A673 (cell line): ENCODE data around the gene KCNK1. TPM values are rescaled to one million over a fixed set of nuclear protein-coding genes. Genes with fewer than 3 reads are reported as not detected.

Experiments used
- BruUV-seq: library from RNA; stranded (reverse); fragments of 400-500 nt; replicated peaks from 2 replicates; lab custom pipeline; 2021; lab: Mats Ljungman, UMichigan
- CTCF ChIA-PET: fragments of 300-600 bp; sonication (Branson Sonifier 250); formaldehyde crosslinking; loops from one replicate; lab custom pipeline; 2022; ENCODE audit warnings: antibody characterized with exemption; lab: Charles Lee
- POLR2A ChIA-PET: fragments of 300-600 bp; sonication (Branson Sonifier 250); formaldehyde crosslinking; loops from one replicate; lab custom pipeline; 2022; ENCODE audit warnings: antibody characterized with exemption; ENCODE audit not compliant: low non-redundant PET; lab: Charles Lee
- DNase-seq: peaks from one replicate; pipeline ENCODE4 v3.0.0-alpha.2; 2015; ENCODE audit warnings: low spot score
- H3K27ac ChIP-seq: fragments of 200-600 bp; sonication (generic); 2 replicates; pipeline ENCODE4 v1.5.1; 2016; ENCODE audit warnings: mixed run types, low read depth, mild to moderate bottlenecking, mixed read lengths, antibody characterized with exemption, low read length; ENCODE audit not compliant: poor library complexity, severe bottlenecking
- H3K27me3 ChIP-seq: fragments of 200-600 bp; sonication (generic); replicated peaks from 2 replicates; pipeline ENCODE4 v1.6.1; 2017; ENCODE audit warnings: mixed run types, low read depth, mild to moderate bottlenecking, mixed read lengths, antibody characterized with exemption, low read length; ENCODE audit not compliant: insufficient read depth, poor library complexity
- H3K36me3 ChIP-seq: fragments of 200-600 bp; sonication (generic); 2 replicates; pipeline ENCODE4 v1.6.1; 2016; ENCODE audit warnings: mixed run types, mild to moderate bottlenecking, mixed read lengths, antibody characterized with exemption, low read length; ENCODE audit not compliant: insufficient read depth, poor library complexity, severe bottlenecking
- H3K4me1 ChIP-seq: fragments of 200-600 bp; sonication (generic); 2 replicates; pipeline ENCODE4 v1.6.1; 2017; ENCODE audit warnings: mixed run types, mild to moderate bottlenecking, mixed read lengths, antibody characterized with exemption, low read length; ENCODE audit not compliant: insufficient read depth, poor library complexity, severe bottlenecking
- H3K4me3 ChIP-seq: fragments of 200-600 bp; sonication (generic); 2 replicates; pipeline ENCODE4 v1.5.1; 2016; ENCODE audit warnings: low read depth, mixed run types, mild to moderate bottlenecking, mixed read lengths, low read length; ENCODE audit not compliant: poor library complexity, severe bottlenecking
- H3K9me3 ChIP-seq: fragments of 200-600 bp; sonication (generic); 2 replicates; pipeline ENCODE4 v1.6.1; 2016; ENCODE audit warnings: mixed run types, low read depth, mild to moderate bottlenecking, mixed read lengths, antibody characterized with exemption, low read length; ENCODE audit not compliant: poor library complexity, severe bottlenecking
- EZH2 ChIP-seq: fragments of 200-600 bp; sonication (generic); IDR thresholded peaks from 2 replicates; pipeline ENCODE4 v1.6.1; 2017; ENCODE audit warnings: borderline replicate concordance, low read depth, mild to moderate bottlenecking, mixed read lengths, antibody characterized with exemption, low read length; ENCODE audit not compliant: poor library complexity, severe bottlenecking
- intact Hi-C: fragments of 100-400 bp; cut with micrococcal nuclease; formaldehyde crosslinking; loops from one replicate; pipeline ENCODE4 v1.10.0; 2022; ENCODE audit not compliant: unreplicated experiment
- total RNA-seq: library from RNA; stranded (reverse); gene quantifications from 2 replicates; pipeline ENCODE4 v1.2.3, GENCODE V29; 2021
- TF ChIP-seq, protein P1 (sequence below): fragments of 300-800, 200-600 bp; sonication (generic); conservative IDR thresholded peaks from 2 replicates; pipeline ENCODE4 v1.5.1; 2017; ENCODE audit warnings: low read depth, mild to moderate bottlenecking, antibody characterized with exemption, low read length, moderate library complexity, mixed read lengths

The KCNK1 gene
- total RNA-seq, 1 experiment from 2014 or later, result not detected

DNA sequence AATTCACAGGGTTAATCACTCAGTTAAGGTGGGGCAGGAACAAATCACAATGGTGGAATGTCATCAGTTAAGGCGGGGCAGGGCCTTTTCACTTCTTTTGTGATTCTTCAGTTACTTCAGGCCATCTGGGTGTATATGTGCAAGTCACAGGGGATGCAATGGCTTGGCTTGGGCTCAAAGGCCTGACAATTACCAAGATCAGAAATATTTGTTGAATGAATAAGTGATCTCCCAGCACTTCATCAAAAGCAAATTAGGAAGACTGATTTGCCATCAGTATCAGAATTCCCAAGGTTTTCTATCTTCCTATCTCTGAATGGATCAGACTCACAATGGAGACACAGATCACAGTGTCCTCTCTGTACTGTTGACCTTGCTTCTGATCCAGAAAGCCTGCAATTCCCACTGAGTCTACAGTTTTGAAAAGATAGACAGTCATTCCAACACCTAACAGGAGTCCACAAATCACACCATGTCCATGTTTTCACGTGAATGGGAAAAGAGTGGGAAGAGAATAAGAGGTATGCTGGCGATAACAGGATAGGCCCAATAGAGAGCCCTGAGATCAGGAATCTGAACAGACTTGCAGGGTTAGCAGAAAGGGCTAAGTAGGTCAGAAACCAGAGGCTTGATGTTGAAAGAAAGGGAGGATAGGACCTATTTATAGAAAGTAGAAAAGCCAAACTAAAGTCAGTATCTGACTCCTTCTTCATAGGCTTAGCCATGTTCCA is 75.3 kb downstream of the KCNK1 start:
- DNase-seq, result no peak
- Histone ChIP-seq H3K4me3 (no peak overlapping the region), H3K9me3 (no peaks in the 10 kb centered on the region), H3K4me1 (no peaks in the 10 kb centered on the region), H3K27me3 (no peaks in the 10 kb centered on the region), H3K36me3 (no peaks in the 10 kb centered on the region), H3K27ac (no peak overlapping the region)
- ChIA-PET CTCF (no interaction called here), POLR2A (no interaction called here)
- BruUV-seq, result no TSS peak
- intact Hi-C loops, result no loop called here
- TF ChIP-seq, protein P1, sequence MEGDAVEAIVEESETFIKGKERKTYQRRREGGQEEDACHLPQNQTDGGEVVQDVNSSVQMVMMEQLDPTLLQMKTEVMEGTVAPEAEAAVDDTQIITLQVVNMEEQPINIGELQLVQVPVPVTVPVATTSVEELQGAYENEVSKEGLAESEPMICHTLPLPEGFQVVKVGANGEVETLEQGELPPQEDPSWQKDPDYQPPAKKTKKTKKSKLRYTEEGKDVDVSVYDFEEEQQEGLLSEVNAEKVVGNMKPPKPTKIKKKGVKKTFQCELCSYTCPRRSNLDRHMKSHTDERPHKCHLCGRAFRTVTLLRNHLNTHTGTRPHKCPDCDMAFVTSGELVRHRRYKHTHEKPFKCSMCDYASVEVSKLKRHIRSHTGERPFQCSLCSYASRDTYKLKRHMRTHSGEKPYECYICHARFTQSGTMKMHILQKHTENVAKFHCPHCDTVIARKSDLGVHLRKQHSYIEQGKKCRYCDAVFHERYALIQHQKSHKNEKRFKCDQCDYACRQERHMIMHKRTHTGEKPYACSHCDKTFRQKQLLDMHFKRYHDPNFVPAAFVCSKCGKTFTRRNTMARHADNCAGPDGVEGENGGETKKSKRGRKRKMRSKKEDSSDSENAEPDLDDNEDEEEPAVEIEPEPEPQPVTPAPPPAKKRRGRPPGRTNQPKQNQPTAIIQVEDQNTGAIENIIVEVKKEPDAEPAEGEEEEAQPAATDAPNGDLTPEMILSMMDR, result no peak
- no peak for TF ChIP-seq EZH2

DNA sequence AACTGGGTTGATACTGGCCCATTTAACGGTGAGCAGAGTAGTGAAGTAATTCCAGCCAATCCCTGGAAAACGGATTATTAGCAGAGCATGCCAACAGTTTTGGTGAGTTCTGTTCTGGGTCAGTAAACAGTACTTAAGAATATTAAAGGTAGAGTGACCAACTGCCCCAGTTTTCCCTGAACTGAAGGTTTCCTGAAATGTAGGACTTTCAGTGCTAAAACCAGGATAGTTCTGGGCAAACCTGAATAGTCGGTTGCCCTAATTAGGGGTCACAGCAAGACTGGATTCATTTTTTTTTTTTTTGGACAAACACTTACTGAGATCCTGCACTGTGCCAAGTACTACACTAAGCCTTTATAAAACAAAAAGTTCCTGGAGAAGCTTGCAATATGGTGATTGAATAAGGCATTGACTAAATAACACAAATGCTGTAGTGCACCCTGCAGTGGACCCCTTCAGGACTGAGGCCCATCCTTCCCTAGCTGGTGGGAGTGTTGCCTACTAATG is 75.9 kb downstream of the KCNK1 start:
- no peaks in the 10 kb centered on the region for H3K4me1 ChIP-seq
- DNase-seq, result no peak
- intact Hi-C loops, result no loop called here
- H3K27me3 ChIP-seq, result peaks cover 6% of the 10 kb centered on the region
- TF ChIP-seq, protein P1, result no peak
- no peak for TF ChIP-seq EZH2
- CTCF ChIA-PET, result no interaction called here
- BruUV-seq, result no TSS peak
- POLR2A ChIA-PET, result no interaction called here
- H3K36me3 ChIP-seq, result no peaks in the 10 kb centered on the region
- H3K4me3 ChIP-seq, result no peak overlapping the region
- no peak overlapping the region for H3K27ac ChIP-seq
- no peaks in the 10 kb centered on the region for H3K9me3 ChIP-seq

DNA sequence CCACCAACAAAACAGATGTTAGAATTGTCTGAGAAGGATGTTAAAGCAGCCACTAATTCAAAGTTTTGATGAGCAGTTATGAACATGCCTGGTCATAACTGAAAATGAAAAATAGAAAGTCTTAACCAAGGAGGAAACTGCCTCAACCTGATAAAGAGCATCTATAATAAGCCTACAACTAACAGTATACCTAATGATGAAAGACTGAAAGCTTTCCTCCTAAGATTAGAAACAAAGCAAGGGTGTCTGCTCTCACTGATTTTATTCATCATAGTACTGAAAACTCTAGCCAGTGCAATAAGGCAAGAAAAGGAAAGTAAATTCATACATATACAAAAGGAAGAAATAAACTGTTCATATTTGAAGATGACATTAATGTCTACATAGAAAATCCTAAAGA is 82.0 kb downstream of the KCNK1 start:
- BruUV-seq, result no TSS peak
- Histone ChIP-seq H3K4me3 (no peak overlapping the region), H3K27ac (no peak overlapping the region), H3K36me3 (no peaks in the 10 kb centered on the region), H3K4me1 (no peaks in the 10 kb centered on the region), H3K27me3 (peaks cover 13% of the 10 kb centered on the region), H3K9me3 (no peaks in the 10 kb centered on the region)
- intact Hi-C loops, result no loop called here
- ChIA-PET POLR2A (no interaction called here), CTCF (no interaction called here)
- no peak for DNase-seq
- TF ChIP-seq EZH2, result no peak
- TF ChIP-seq, protein P1, result no peak
